Lung (tissue), 16 donors: ENCODE results near the gene TENT5C. TPM values are rescaled to one million over a fixed set of nuclear protein-coding genes. Genes with fewer than 3 reads are reported as not detected.
"Not testable (repeated sequence)": the region's sequence is repeated elsewhere in the genome, so short reads cannot be mapped to it uniquely, and the experiment has no call there.

Source experiments
- ATAC-seq: fragments of 200-7000 bp; cut with Tn5 transposase; one replicate; pipeline ENCODE4 v1.9.1; 2020; ENCODE audit warnings: moderate number of reproducible peaks; ENCODE audit not compliant: insufficient read depth, low FRiP score
- DNase-seq, 3 donors: peaks; one replicate each; pipeline ENCODE4 v3.0.0-alpha.2; 2013 to 2017
- H3K27ac ChIP-seq, 2 donors: one replicate each; pipeline ENCODE4 v1.5.1; 2013; ENCODE audit warnings: mild to moderate bottlenecking in 2 of 2, moderate library complexity in 2 of 2, control low read depth in 1 of 2, inconsistent platforms in 1 of 2, low read depth in 1 of 2, low read length in 1 of 2
- H3K27me3 ChIP-seq, 3 donors: one replicate each; pipeline ENCODE4 v1.5.1; 2013; ENCODE audit warnings: low read length in 2 of 3; ENCODE audit not compliant: control insufficient read depth in 3 of 3, insufficient read depth in 3 of 3
- H3K36me3 ChIP-seq, 4 donors: one replicate each; pipeline ENCODE4 v1.5.1; 2013; ENCODE audit warnings: low read length in 4 of 4, mild to moderate bottlenecking in 1 of 4, moderate library complexity in 1 of 4; ENCODE audit not compliant: control insufficient read depth in 4 of 4, insufficient read depth in 4 of 4
- H3K4me1 ChIP-seq, 5 donors: one replicate each; pipeline ENCODE4 v1.5.1; 2013; ENCODE audit warnings: low read length in 5 of 5, mild to moderate bottlenecking in 2 of 5, moderate library complexity in 1 of 5; ENCODE audit not compliant: control insufficient read depth in 5 of 5, insufficient read depth in 5 of 5
- H3K4me3 ChIP-seq: one replicate; pipeline ENCODE4 v1.5.1; 2013; ENCODE audit warnings: mild to moderate bottlenecking, control low read depth, moderate library complexity
- H3K9ac ChIP-seq, 2 donors: one replicate each; pipeline ENCODE4 v1.5.1; 2013; ENCODE audit warnings: low read length in 2 of 2, control low read depth in 1 of 2; ENCODE audit not compliant: insufficient read depth in 1 of 2
- H3K9me3 ChIP-seq, 4 donors: one replicate each; pipeline ENCODE4 v1.5.1; 2013; ENCODE audit warnings: low read length in 3 of 4, mild to moderate bottlenecking in 1 of 4, moderate library complexity in 1 of 4; ENCODE audit not compliant: control insufficient read depth in 4 of 4, insufficient read depth in 3 of 4
- CTCF ChIP-seq: IDR thresholded peaks from 2 replicates; pipeline ENCODE4 v1.5.1; 2012; ENCODE audit warnings: mild to moderate bottlenecking; ENCODE audit errors: control extremely low read depth, extremely low read depth
- WGBS, 2 donors: extraction: QIAGEN DNeasy Blood & Tissue Kit; methylation state at CpG; one replicate each; pipeline ENCODE4 v1.1.7; 2013; 5-methylcytosine and 5-hydroxymethylcytosine counted together
- long read RNA-seq, 5 donors: transcript quantifications; one replicate each; lab custom pipeline, GENCODE V29; 2026
- polyA plus RNA-seq, 2 donors: library from polyadenylated mRNA; stranded (reverse); fragments of 200-250 nt; gene quantifications; one replicate each; pipeline ENCODE4 v1.2.1, GENCODE V29; 2013
- total RNA-seq, 2 donors: library from RNA; depleted of rRNA in 1 of 2; stranded (reverse); fragments of >200 nt in 1 of 2; gene quantifications; one replicate each; pipeline ENCODE4 v1.2.1, GENCODE V29; 2014 to 2021
- donor health status: control.
- donor health status: control.
- donor health status: Bipolar disorder and iron deficiency.
- donor health status: healthy.
- donor health status: DM: yes; HTN: yes; CAD: no.

TENT5C gene
- total RNA-seq (10 to 100 TPM; 30.1 to 39.0 TPM), polyA plus RNA-seq (1 to 10 TPM; 2.7 to 5.0 TPM)
- long read RNA-seq, donor 1, full-length matches to known transcripts = 18 of 18 reads
- long read RNA-seq, donor 1, partial matches to known transcripts = 0 of 18 reads
- long read RNA-seq, donor 1, other reads (novel, unspliced or antisense) = 0 of 18 reads
- long read RNA-seq, donor 2, full-length matches to known transcripts = 2 of 2 reads
- long read RNA-seq, donor 2, partial matches to known transcripts = 0 of 2 reads
- long read RNA-seq, donor 2, other reads (novel, unspliced or antisense) = 0 of 2 reads
- long read RNA-seq, donor 3, full-length matches to known transcripts = 7 of 7 reads
- long read RNA-seq, donor 3, partial matches to known transcripts = 0 of 7 reads
- long read RNA-seq, donor 3, other reads (novel, unspliced or antisense) = 0 of 7 reads
- long read RNA-seq, donor 4, full-length matches to known transcripts = 4 of 4 reads
- long read RNA-seq, donor 4, partial matches to known transcripts = 0 of 4 reads
- long read RNA-seq, donor 4, other reads (novel, unspliced or antisense) = 0 of 4 reads
- long read RNA-seq, donor 5, full-length matches to known transcripts = 8 of 8 reads
- long read RNA-seq, donor 5, partial matches to known transcripts = 0 of 8 reads
- long read RNA-seq, donor 5, other reads (novel, unspliced or antisense) = 0 of 8 reads

- peak within 1 kb of the TSS; percentile 91 to 92 for H3K27ac ChIP-seq
- peak; percentile 97 to 98 (median 98) for DNase-seq
- peak within 1 kb of the TSS; percentile 70 for H3K4me3 ChIP-seq
- no peaks in the 10 kb centered on the region for H3K36me3 ChIP-seq
- no peaks in the 10 kb centered on the region for H3K9me3 ChIP-seq
- H3K9ac ChIP-seq = peak within 1 kb of the TSS; percentile 66 to 88
- H3K27me3 ChIP-seq = peaks cover 0 to 9% (median 6%) of the 10 kb centered on the region in 3 donors
- peak; percentile 98 for ATAC-seq
- H3K4me1 ChIP-seq = peaks cover 0 to 21% (median 3%) of the 10 kb centered on the region in 5 donors
- WGBS, 2 donors = 0 to 1% methylated on average over 78 to 79 of the region's 79 CpGs
- no peak for TF ChIP-seq CTCF
Observed at GRCh38 chr1:117605774-117606648, at the start of gene TENT5C. Gene TENT5C (plus strand): TSS chr1:117606048. CDS start chr1:117622869, 16,821 bp downstream.

GRCh38 chr1:117556341-117556740 lies 49.5 kb upstream of the TENT5C start:
- Histone ChIP-seq H3K4me3 (no peak overlapping the region), H3K9ac (no peak overlapping the region), H3K27ac (no peak overlapping the region), H3K36me3 (no peaks in the 10 kb centered on the region), H3K4me1 (no peaks in the 10 kb centered on the region), H3K27me3 (no peaks in the 10 kb centered on the region), H3K9me3 (peaks cover 0 to 5% (median under 1%) of the 10 kb centered on the region in 4 donors)
- DNase-seq = no peak
- TF ChIP-seq CTCF = no peak
- no peak for ATAC-seq

- H3K27ac ChIP-seq = no peak overlapping the region
- ATAC-seq = no peak
- no peak overlapping the region for H3K4me3 ChIP-seq
- H3K9ac ChIP-seq = no peak overlapping the region
- no peaks in the 10 kb centered on the region for H3K27me3 ChIP-seq
- TF ChIP-seq CTCF = no peak
- no peaks in the 10 kb centered on the region for H3K4me1 ChIP-seq
- no peak for DNase-seq
- no peaks in the 10 kb centered on the region for H3K36me3 ChIP-seq
- H3K9me3 ChIP-seq = peaks cover 0 to 5% (median under 1%) of the 10 kb centered on the region in 4 donors
Observed at GRCh38 chr1:117556976-117557375, 48.9 kb upstream of the TENT5C start.

GRCh38 chr1:117558451-117558850 lies 47.4 kb upstream of the TENT5C start:
- not testable (repeated sequence) for H3K9me3 ChIP-seq, H3K27me3 ChIP-seq, H3K27ac ChIP-seq, H3K4me3 ChIP-seq, H3K4me1 ChIP-seq, H3K36me3 ChIP-seq, DNase-seq, ATAC-seq, H3K9ac ChIP-seq
